ENCODE results near the gene SLC14A1.

DNA sequence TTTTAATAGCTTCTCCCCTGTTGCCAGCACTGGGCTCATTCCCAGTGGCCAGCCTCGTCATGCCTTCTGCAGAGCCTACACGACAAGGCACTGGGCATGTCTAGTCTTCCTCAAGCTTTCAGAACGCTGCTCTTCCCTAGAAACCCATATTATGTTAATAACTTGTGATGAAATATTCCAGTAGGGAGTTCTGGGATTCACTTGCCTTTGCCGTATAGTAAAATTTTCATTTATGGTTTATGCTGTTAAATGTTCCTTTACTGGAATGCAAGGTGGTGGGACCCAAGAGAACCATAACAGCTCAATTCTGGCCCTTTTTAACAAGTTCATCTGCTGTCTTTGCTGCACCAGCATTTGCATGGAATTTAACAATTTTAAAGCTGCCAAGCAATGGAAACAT, 45.5 kb upstream of the SLC14A1 start:
- TF ChIP-seq, protein P1, sequence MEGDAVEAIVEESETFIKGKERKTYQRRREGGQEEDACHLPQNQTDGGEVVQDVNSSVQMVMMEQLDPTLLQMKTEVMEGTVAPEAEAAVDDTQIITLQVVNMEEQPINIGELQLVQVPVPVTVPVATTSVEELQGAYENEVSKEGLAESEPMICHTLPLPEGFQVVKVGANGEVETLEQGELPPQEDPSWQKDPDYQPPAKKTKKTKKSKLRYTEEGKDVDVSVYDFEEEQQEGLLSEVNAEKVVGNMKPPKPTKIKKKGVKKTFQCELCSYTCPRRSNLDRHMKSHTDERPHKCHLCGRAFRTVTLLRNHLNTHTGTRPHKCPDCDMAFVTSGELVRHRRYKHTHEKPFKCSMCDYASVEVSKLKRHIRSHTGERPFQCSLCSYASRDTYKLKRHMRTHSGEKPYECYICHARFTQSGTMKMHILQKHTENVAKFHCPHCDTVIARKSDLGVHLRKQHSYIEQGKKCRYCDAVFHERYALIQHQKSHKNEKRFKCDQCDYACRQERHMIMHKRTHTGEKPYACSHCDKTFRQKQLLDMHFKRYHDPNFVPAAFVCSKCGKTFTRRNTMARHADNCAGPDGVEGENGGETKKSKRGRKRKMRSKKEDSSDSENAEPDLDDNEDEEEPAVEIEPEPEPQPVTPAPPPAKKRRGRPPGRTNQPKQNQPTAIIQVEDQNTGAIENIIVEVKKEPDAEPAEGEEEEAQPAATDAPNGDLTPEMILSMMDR (IDR thresholded peaks at IDR 0.05; ENCODE audit: low read depth, low read length): no peak
- TF ChIP-seq, protein P2, sequence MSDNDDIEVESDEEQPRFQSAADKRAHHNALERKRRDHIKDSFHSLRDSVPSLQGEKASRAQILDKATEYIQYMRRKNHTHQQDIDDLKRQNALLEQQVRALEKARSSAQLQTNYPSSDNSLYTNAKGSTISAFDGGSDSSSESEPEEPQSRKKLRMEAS (IDR thresholded peaks at IDR 0.05; ENCODE audit: low read depth, low read length): no peak
